Endothelial cell of umbilical vein (primary cell): ENCODE data around the gene MGAT4B. TPM values are rescaled to one million over a fixed set of nuclear protein-coding genes. Genes with fewer than 3 reads are reported as not detected.

Experiments
- BruUV-seq: library from RNA; stranded (reverse); fragments of 400-500 nt; replicated peaks from 2 replicates; lab custom pipeline; 2021; lab: Mats Ljungman, UMichigan
- CTCF ChIA-PET: fragments of 300-600, 350-600 bp; sonication (Branson Sonifier 250); formaldehyde crosslinking; loops from one replicate; lab custom pipeline; 2021; ENCODE audit warnings: antibody characterized with exemption, inconsistent platforms; lab: Charles Lee
- POLR2A ChIA-PET: fragments of 300-600, 350-600 bp; sonication (Branson Sonifier 250); formaldehyde crosslinking; loops from one replicate; lab custom pipeline; 2021; ENCODE audit warnings: antibody characterized with exemption, inconsistent platforms; lab: Charles Lee
- DNase-seq: peaks from one replicate; pipeline ENCODE4 v3.0.0-alpha.2; 2011; ENCODE audit warnings: low read depth, low spot score
- FAIRE-seq: peaks from 2 replicates; lab custom pipeline; 2011; peaks lifted over from hg19 to GRCh38; lab: Jason Lieb, UNC
- H2AFZ ChIP-seq: 2 replicates; pipeline ENCODE4 v1.6.0; 2012; ENCODE audit warnings: low read depth, low read length, control low read depth, inconsistent platforms
- H3K27ac ChIP-seq: 2 replicates; pipeline ENCODE4 v1.5.1; 2011; ENCODE audit warnings: low read depth, mild to moderate bottlenecking, control low read depth, low read length, moderate library complexity; ENCODE audit not compliant: insufficient read depth
- H3K27me3 ChIP-seq, 2 experiments: 2 replicates each; pipeline versions ENCODE4 v1.6.0 to v1.6.1; 2011; ENCODE audit warnings: low read length in 2 of 2, mixed read lengths in 1 of 2; ENCODE audit not compliant: control insufficient read depth in 2 of 2, insufficient read depth in 2 of 2
- H3K36me3 ChIP-seq, 2 experiments: 2 replicates in 1 of 2; 3 replicates in 1 of 2; pipeline ENCODE4 v1.5.1; 2011; ENCODE audit warnings: low read length in 2 of 2, mild to moderate bottlenecking in 1 of 2, moderate library complexity in 1 of 2; ENCODE audit not compliant: control insufficient read depth in 2 of 2, insufficient read depth in 2 of 2; ENCODE audit errors: extremely low read depth in 1 of 2
- H3K4me1 ChIP-seq: 3 replicates; pipeline ENCODE4 v1.5.1; 2011; ENCODE audit warnings: mild to moderate bottlenecking, low read length; ENCODE audit not compliant: control insufficient read depth, insufficient read depth; ENCODE audit errors: extremely low read depth
- H3K4me2 ChIP-seq: 2 replicates; pipeline ENCODE4 v1.6.1; 2011; ENCODE audit warnings: low read length, control low read depth, mixed read lengths; ENCODE audit not compliant: insufficient read depth
- H3K4me3 ChIP-seq, 3 experiments: fragments of 200-600 bp in 1 of 3; sonication (generic), shearing (Covaris generic) in 1 of 3; replicated peaks in 1 of 3; 2 replicates each; pipeline ENCODE4 v1.5.1; 2011 to 2016; ENCODE audit warnings: control low read depth in 3 of 3, low read length in 3 of 3, mild to moderate bottlenecking in 2 of 3, inconsistent platforms in 1 of 3, low read depth in 1 of 3, moderate library complexity in 1 of 3; ENCODE audit not compliant: insufficient read depth in 1 of 3
- H3K79me2 ChIP-seq: 2 replicates; pipeline ENCODE4 v1.6.0; 2012; ENCODE audit warnings: low read length, inconsistent platforms; ENCODE audit not compliant: control insufficient read depth, insufficient read depth
- H3K9ac ChIP-seq: replicated peaks from 2 replicates; pipeline ENCODE3; 2011; ENCODE audit warnings: low read length, control low read depth; ENCODE audit not compliant: insufficient read depth; ENCODE audit errors: extremely low read depth
- H3K9me1 ChIP-seq: replicated peaks from 3 replicates; pipeline ENCODE4 v1.6.0; 2011; ENCODE audit warnings: mild to moderate bottlenecking, low read length; ENCODE audit not compliant: control insufficient read depth, insufficient read depth; ENCODE audit errors: extremely low read depth
- H3K9me3 ChIP-seq: replicated peaks from 2 replicates; pipeline ENCODE4 v1.5.1; 2012; ENCODE audit warnings: low read length, inconsistent platforms; ENCODE audit not compliant: control insufficient read depth, insufficient read depth
- H4K20me1 ChIP-seq: replicated peaks from 2 replicates; pipeline ENCODE3; 2011; ENCODE audit warnings: mild to moderate bottlenecking, low read length; ENCODE audit not compliant: control insufficient read depth, insufficient read depth; ENCODE audit errors: extremely low read depth
- CTCF ChIP-seq, 2 donors: IDR thresholded peaks; 1 replicate in 1 of 2; 2 replicates in 1 of 2; pipeline ENCODE4 v1.5.1; 2011; ENCODE audit warnings: low read length in 2 of 2, mild to moderate bottlenecking in 2 of 2, moderate library complexity in 2 of 2, control low read depth in 1 of 2, inconsistent platforms in 1 of 2, low read depth in 1 of 2; ENCODE audit not compliant: insufficient read depth in 1 of 2; ENCODE audit errors: extremely low read depth in 1 of 2
- EZH2 ChIP-seq: IDR thresholded peaks from 2 replicates; pipeline ENCODE4 v1.6.1; 2012; ENCODE audit warnings: borderline replicate concordance, low read depth, mild to moderate bottlenecking, moderate library complexity, low read length, inconsistent platforms; ENCODE audit not compliant: severe bottlenecking
- FOS ChIP-seq: IDR thresholded peaks from 2 replicates; pipeline ENCODE4 v1.6.1; 2011; ENCODE audit warnings: mild to moderate bottlenecking, low read length, moderate library complexity, borderline replicate concordance; ENCODE audit not compliant: insufficient read depth
- GATA2 ChIP-seq: IDR thresholded peaks from 2 replicates; pipeline ENCODE4 v1.7.0; 2011; ENCODE audit warnings: low read depth, mild to moderate bottlenecking, moderate library complexity, mixed read lengths, low read length; ENCODE audit not compliant: insufficient read length, insufficient read depth
- JUN ChIP-seq: IDR thresholded peaks from 2 replicates; pipeline ENCODE4 v1.6.1; 2011; ENCODE audit warnings: borderline replicate concordance, low read depth; ENCODE audit not compliant: insufficient read length, insufficient read depth
- MAX ChIP-seq: IDR thresholded peaks from 2 replicates; pipeline ENCODE4 v1.6.1; 2011; ENCODE audit not compliant: insufficient read depth, insufficient read length
- POLR2A ChIP-seq: IDR thresholded peaks from 2 replicates; pipeline ENCODE4 v1.6.1; 2012; ENCODE audit warnings: low read depth, mild to moderate bottlenecking, control low read depth, low read length
- POLR2AphosphoS5 ChIP-seq: IDR thresholded peaks from 2 replicates; pipeline ENCODE4 v1.6.1; 2012; ENCODE audit warnings: low read depth, mild to moderate bottlenecking, control low read depth, low read length, moderate library complexity; ENCODE audit not compliant: insufficient read depth
- dilution Hi-C: fragments of 300-500 bp; cut with MboI; formaldehyde crosslinking; loops from one replicate; pipeline ENCODE4 v1.15.0; 2019; ENCODE audit warnings: low sequenced_read_pairs; ENCODE audit not compliant: extremely low pct_ligation_motif_present
- intact Hi-C: fragments of 100-400 bp; cut with micrococcal nuclease; formaldehyde crosslinking; loops from one replicate; pipeline ENCODE4 v1.10.0; 2022
- polyA plus RNA-seq, 4 experiments: library from polyadenylated mRNA; depleted of rRNA in 3 of 4; stranded (reverse) in 3 of 4; unstranded in 1 of 4; fragments of >200 nt; gene quantifications; 2 replicates each; pipeline versions ENCODE4 v1.2.1 to v1.2.3, GENCODE V29; 2011 to 2012; ENCODE audit warnings: missing spikeins in 1 of 4
- total RNA-seq: library from RNA; stranded (reverse); gene quantifications from 2 replicates; pipeline ENCODE4 v1.2.3, GENCODE V29; 2021

MGAT4B gene
- total and polyA plus RNA-seq, 2 donors (not counting 3 experiments of a cell fraction or from before 2014, with no cell fraction given) = 243 TPM

GRCh38 chr5:179816401-179816795, 9.7 kb upstream of the MGAT4B start:
- H3K4me3 ChIP-seq = peak overlapping the region in 1 of 3 experiments; percentile 42

More at GRCh38 chr5:179816401-179816795, 9.7 kb upstream of the MGAT4B start:
- intact Hi-C loops = loop anchor here (5.0 kb wide), 1 partner anchor 194 kb away; the partner anchor contains the start of gene HNRNPH1
- peak overlapping the region; percentile 8 for H3K4me2 ChIP-seq
- no peaks in the 10 kb centered on the region for H3K9me3 ChIP-seq
- no TSS peak for BruUV-seq
- DNase-seq (no peak), FAIRE-seq (no peak)
- H2AFZ ChIP-seq = peak overlapping the region; percentile 49
- H3K4me1 ChIP-seq = peaks cover 22% of the 10 kb centered on the region
- no peak overlapping the region for H3K27ac ChIP-seq
- H4K20me1 ChIP-seq = no peaks in the 10 kb centered on the region
- TF ChIP-seq JUN = no peak
- TF ChIP-seq GATA2 = no peak
- no peak for TF ChIP-seq MAX
- no peak for TF ChIP-seq POLR2AphosphoS5
- TF ChIP-seq FOS = no peak
- TF ChIP-seq CTCF (IDR thresholded peaks at IDR 0.05; ENCODE audit: extremely low read depth in 1 of 2, insufficient read depth in 1 of 2, low read depth in 1 of 2, low read length in 2 of 2) = no peak
- TF ChIP-seq EZH2 = no peak
- no peak for TF ChIP-seq POLR2A
- H3K9me1 ChIP-seq = no peaks in the 10 kb centered on the region
- no peaks in the 10 kb centered on the region for H3K27me3 ChIP-seq
- peaks cover 0 to 4% of the 10 kb centered on the region in 2 experiments for H3K36me3 ChIP-seq
- ChIA-PET CTCF (no interaction called here), POLR2A (interaction anchor here (0.9 kb wide), 1 partner anchor 9 kb away, joined by 3 read pairs; no protein-coding TSS in a partner anchor)
- H3K9ac ChIP-seq = no peak overlapping the region
- dilution Hi-C loops = no loop called here
- peaks cover 9% of the 10 kb centered on the region for H3K79me2 ChIP-seq
